CD14-positive monocyte (primary cell): ENCODE results near the gene CCL17. TPM values are rescaled to one million over a fixed set of nuclear protein-coding genes. Genes with fewer than 3 reads are reported as not detected.

ENCODE experiments used
- DNase-seq, 3 donors: peaks; one replicate each; pipeline ENCODE4 v3.0.0-alpha.2; 2011 to 2022
- H2AFZ ChIP-seq: 2 replicates; pipeline ENCODE4 v1.6.0; 2012; ENCODE audit warnings: mild to moderate bottlenecking, low read depth, low read length, inconsistent platforms; ENCODE audit not compliant: insufficient read depth, poor library complexity, severe bottlenecking
- H3K27ac ChIP-seq, 2 donors: 1 replicate in 1 of 2; 2 replicates in 1 of 2; pipeline ENCODE4 v1.5.1; 2012 to 2013; ENCODE audit warnings: low read length in 2 of 2, control low read depth in 1 of 2, inconsistent platforms in 1 of 2, low read depth in 1 of 2, mild to moderate bottlenecking in 1 of 2
- H3K27me3 ChIP-seq, 2 donors: one replicate each; pipeline versions ENCODE4 v1.6.0 to v1.6.1; 2011 to 2013; ENCODE audit warnings: low read length in 2 of 2; ENCODE audit not compliant: control insufficient read depth in 2 of 2, insufficient read depth in 2 of 2
- H3K36me3 ChIP-seq, 2 donors: replicated peaks in 1 of 2; 1 replicate in 1 of 2; 2 replicates in 1 of 2; pipeline versions ENCODE4 v1.5.1 to v1.6.1; 2012 to 2013; ENCODE audit warnings: low read length in 2 of 2, control low read depth in 1 of 2, inconsistent platforms in 1 of 2, mild to moderate bottlenecking in 1 of 2; ENCODE audit not compliant: insufficient read depth in 2 of 2, control insufficient read depth in 1 of 2
- H3K4me1 ChIP-seq, 2 donors: 1 replicate in 1 of 2; 2 replicates in 1 of 2; pipeline versions ENCODE4 v1.5.1 to v1.6.1; 2012 to 2013; ENCODE audit warnings: low read length in 2 of 2, control low read depth in 1 of 2, inconsistent platforms in 1 of 2, mild to moderate bottlenecking in 1 of 2, moderate library complexity in 1 of 2; ENCODE audit not compliant: insufficient read depth in 2 of 2, control insufficient read depth in 1 of 2
- H3K4me2 ChIP-seq: replicated peaks from 2 replicates; pipeline ENCODE3; 2012; ENCODE audit warnings: low read length, moderate library complexity, mild to moderate bottlenecking; ENCODE audit not compliant: poor library complexity, severe bottlenecking; ENCODE audit errors: extremely low read depth
- H3K4me3 ChIP-seq, 3 experiments: fragments of 200-600 bp in 1 of 3; sonication (generic) in 1 of 3; replicated peaks in 1 of 3; 1 replicate in 2 of 3; 2 replicates in 1 of 3; pipeline ENCODE4 v1.5.1; 2011 to 2013; ENCODE audit warnings: low read length in 3 of 3, mild to moderate bottlenecking in 3 of 3, control low read depth in 2 of 3, low read depth in 2 of 3, inconsistent platforms in 1 of 3, moderate library complexity in 1 of 3
- H3K79me2 ChIP-seq: 2 replicates; pipeline ENCODE4 v1.6.0; 2012; ENCODE audit warnings: mild to moderate bottlenecking, control low read depth, inconsistent platforms, low read length, moderate library complexity; ENCODE audit not compliant: insufficient read depth
- H3K9ac ChIP-seq: 2 replicates; pipeline ENCODE4 v1.6.0; 2017; ENCODE audit warnings: low read length, mild to moderate bottlenecking; ENCODE audit not compliant: insufficient read depth, poor library complexity, severe bottlenecking
- H3K9me3 ChIP-seq, 2 donors: replicated peaks in 1 of 2; 1 replicate in 1 of 2; 2 replicates in 1 of 2; pipeline versions ENCODE4 v1.5.1 to v1.6.1; 2012 to 2013; ENCODE audit warnings: low read length in 2 of 2, control low read depth in 1 of 2; ENCODE audit not compliant: control insufficient read depth in 1 of 2, insufficient read depth in 1 of 2
- H4K20me1 ChIP-seq: 2 replicates; pipeline ENCODE4 v1.6.0; 2012; ENCODE audit warnings: mild to moderate bottlenecking, low read length, control low read depth, moderate library complexity; ENCODE audit not compliant: insufficient read depth
- H3K27ac Mint-ChIP-seq, 7 donors: one replicate each; pipeline ENCODE4 v1.8.0; 2020; ENCODE audit warnings: mild to moderate bottlenecking in 7 of 7, mixed read lengths in 7 of 7, moderate library complexity in 6 of 7, inconsistent platforms in 2 of 7
- H3K27me3 Mint-ChIP-seq, 3 donors: one replicate each; pipeline ENCODE4 v1.8.0; 2021 to 2022; ENCODE audit warnings: low read depth in 3 of 3, mild to moderate bottlenecking in 3 of 3, mixed read lengths in 3 of 3, moderate library complexity in 3 of 3, inconsistent platforms in 1 of 3
- H3K36me3 Mint-ChIP-seq, 2 donors: one replicate each; pipeline ENCODE4 v1.8.0; 2020; ENCODE audit warnings: mixed read lengths in 2 of 2, inconsistent platforms in 1 of 2, mild to moderate bottlenecking in 1 of 2
- H3K4me1 Mint-ChIP-seq: one replicate; pipeline ENCODE4 v1.8.0; 2020; ENCODE audit warnings: mild to moderate bottlenecking, mixed read lengths
- H3K4me3 Mint-ChIP-seq, 2 donors: one replicate each; pipeline ENCODE4 v1.8.0; 2020; ENCODE audit warnings: mild to moderate bottlenecking in 2 of 2, mixed read lengths in 2 of 2, moderate library complexity in 1 of 2
- H3K9me3 Mint-ChIP-seq, 7 donors: one replicate each; pipeline ENCODE4 v1.8.0; 2020 to 2022; ENCODE audit warnings: mixed read lengths in 7 of 7, mild to moderate bottlenecking in 6 of 7, moderate library complexity in 6 of 7, inconsistent platforms in 2 of 7
- CTCF ChIP-seq: fragments of 200-600 bp; IDR thresholded peaks from one replicate; pipeline ENCODE4 v1.8.0; 2022; ENCODE audit warnings: antibody characterized with exemption, mild to moderate bottlenecking
- WGBS: methylation state at CpG from one replicate; pipeline ENCODE4 v1.1.5; 2013; ENCODE audit warnings: missing lambda C conversion rate; ENCODE audit not compliant: insufficient coverage; 5-methylcytosine and 5-hydroxymethylcytosine counted together
- intact Hi-C, 2 donors: fragments of 100-400 bp; cut with micrococcal nuclease; formaldehyde crosslinking; loops; one replicate each; pipeline versions ENCODE4 v1.15.0 to v1.15.1; 2023
- polyA plus RNA-seq, 3 donors: library from polyadenylated mRNA; depleted of rRNA in 1 of 3; unstranded in 2 of 3; stranded (reverse) in 1 of 3; fragments of 300-500 nt in 2 of 3; fragments of >200 nt in 1 of 3; fragmentation: Illumina TruSeq in 2 of 3; gene quantifications; 1 replicate in 2 of 3; 2 replicates in 1 of 3; pipeline ENCODE4 v1.2.3, GENCODE V29; 2012 to 2021

Gene CCL17
- polyA plus RNA-seq, 3 donors: not detected

DNA sequence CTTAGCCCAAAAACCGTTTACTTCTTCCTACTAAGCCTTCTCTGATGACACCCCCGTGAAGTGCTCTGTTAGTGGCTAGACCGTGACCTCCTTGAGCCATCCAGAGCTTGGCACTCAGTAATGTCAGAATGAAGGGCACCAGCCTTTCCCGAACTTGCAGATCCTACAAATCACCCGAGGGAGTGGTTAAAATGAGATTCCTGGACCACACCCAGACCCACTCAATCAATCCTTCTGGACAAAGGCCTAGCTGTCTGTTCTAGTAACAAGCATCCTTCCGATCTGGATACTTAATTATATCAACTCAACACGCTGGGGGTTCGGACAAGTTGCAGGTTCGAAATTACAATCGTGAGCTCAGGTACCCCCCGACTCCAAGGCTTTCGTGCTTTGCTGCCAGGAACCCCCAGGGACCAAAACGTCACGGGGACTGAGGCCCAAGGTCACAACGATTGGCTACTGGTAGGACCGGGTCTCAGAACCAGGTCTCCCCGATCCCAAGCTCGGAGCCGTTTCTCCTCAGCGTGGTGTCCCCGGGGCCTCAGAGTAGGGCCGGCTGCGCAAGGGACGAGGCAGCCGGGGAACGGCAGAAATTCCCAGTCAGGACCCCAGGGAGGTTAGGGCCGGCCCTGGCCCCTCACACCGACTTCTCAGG is 42.1 kb downstream of the CCL17 start:
- DNase-seq: peak; percentile 6 to 31 (median 8)

More for the DNA sequence above, 42.1 kb downstream of the CCL17 start:
- intact Hi-C loops: loop anchor here in 1 of 2 donors (2.0 to 10.0 kb wide), 2 partner anchors 16 to 262 kb away; partner anchors contain the start of genes POLR2C, PSME3IP1 and RSPRY1
- Histone ChIP-seq H3K27ac (peak overlapping the region; percentile 29 to 89), H3K4me1 (peaks cover 16 to 22% of the 10 kb centered on the region in 2 donors), H3K36me3 (peaks cover 9 to 20% of the 10 kb centered on the region in 2 donors), H4K20me1 (no peaks in the 10 kb centered on the region), H2AFZ (peak overlapping the region; percentile 98), H3K79me2 (peaks cover 54% of the 10 kb centered on the region), H3K9me3 (peaks cover 0 to 1% of the 10 kb centered on the region in 2 donors), H3K27me3 (no peaks in the 10 kb centered on the region), H3K9ac (peak overlapping the region; percentile 96), H3K4me3 (peak overlapping the region; percentile 88 to 92 (median 92)), H3K4me2 (peak overlapping the region; percentile 99)
- TF ChIP-seq CTCF: no peak
- H3K4me1 Mint-ChIP-seq: peaks cover 19% of the 10 kb centered on the region
- peak overlapping the region; percentile 93 to 94 for H3K4me3 Mint-ChIP-seq
- peaks cover 0 to 2% (median 0%) of the 10 kb centered on the region in 3 donors for H3K27me3 Mint-ChIP-seq
- H3K27ac Mint-ChIP-seq: peak overlapping the region; percentile 81 to 96 (median 87)
- 0% methylated on average over 23 of the region's 28 CpGs for WGBS
- peaks cover 12 to 13% of the 10 kb centered on the region in 2 donors for H3K36me3 Mint-ChIP-seq
- H3K9me3 Mint-ChIP-seq: peaks cover 0 to 3% (median 0%) of the 10 kb centered on the region in 7 donors
